Duodenal mucosa (tissue), 2 donors: ENCODE results near the gene MRPS21.

Experiments used
- H3K27ac ChIP-seq: one replicate; pipeline ENCODE4 v1.7.0; 2013; ENCODE audit warnings: low read depth, low read length
- H3K27me3 ChIP-seq, 2 donors: one replicate each; pipeline ENCODE4 v1.7.0; 2013; ENCODE audit warnings: low read length in 2 of 2, control low read depth in 1 of 2; ENCODE audit not compliant: insufficient read depth in 2 of 2, control insufficient read depth in 1 of 2
- H3K36me3 ChIP-seq, 2 donors: one replicate each; pipeline ENCODE4 v1.7.0; 2013; ENCODE audit warnings: low read length in 2 of 2, control low read depth in 1 of 2; ENCODE audit not compliant: insufficient read depth in 2 of 2, control insufficient read depth in 1 of 2
- H3K4me1 ChIP-seq, 2 donors: one replicate each; pipeline ENCODE4 v1.7.0; 2013; ENCODE audit warnings: low read length in 2 of 2, control low read depth in 1 of 2; ENCODE audit not compliant: insufficient read depth in 2 of 2, control insufficient read depth in 1 of 2
- H3K4me3 ChIP-seq, 2 donors: one replicate each; pipeline ENCODE4 v1.7.0; 2013; ENCODE audit warnings: low read length in 2 of 2, low read depth in 1 of 2
- H3K9ac ChIP-seq, 2 donors: one replicate each; pipeline ENCODE4 v1.7.0; 2013; ENCODE audit warnings: low read length in 2 of 2, low read depth in 1 of 2
- H3K9me3 ChIP-seq, 2 donors: one replicate each; pipeline ENCODE4 v1.7.0; 2013; ENCODE audit warnings: low read length in 2 of 2, control low read depth in 1 of 2; ENCODE audit not compliant: control insufficient read depth in 1 of 2

The MRPS21 gene

DNA sequence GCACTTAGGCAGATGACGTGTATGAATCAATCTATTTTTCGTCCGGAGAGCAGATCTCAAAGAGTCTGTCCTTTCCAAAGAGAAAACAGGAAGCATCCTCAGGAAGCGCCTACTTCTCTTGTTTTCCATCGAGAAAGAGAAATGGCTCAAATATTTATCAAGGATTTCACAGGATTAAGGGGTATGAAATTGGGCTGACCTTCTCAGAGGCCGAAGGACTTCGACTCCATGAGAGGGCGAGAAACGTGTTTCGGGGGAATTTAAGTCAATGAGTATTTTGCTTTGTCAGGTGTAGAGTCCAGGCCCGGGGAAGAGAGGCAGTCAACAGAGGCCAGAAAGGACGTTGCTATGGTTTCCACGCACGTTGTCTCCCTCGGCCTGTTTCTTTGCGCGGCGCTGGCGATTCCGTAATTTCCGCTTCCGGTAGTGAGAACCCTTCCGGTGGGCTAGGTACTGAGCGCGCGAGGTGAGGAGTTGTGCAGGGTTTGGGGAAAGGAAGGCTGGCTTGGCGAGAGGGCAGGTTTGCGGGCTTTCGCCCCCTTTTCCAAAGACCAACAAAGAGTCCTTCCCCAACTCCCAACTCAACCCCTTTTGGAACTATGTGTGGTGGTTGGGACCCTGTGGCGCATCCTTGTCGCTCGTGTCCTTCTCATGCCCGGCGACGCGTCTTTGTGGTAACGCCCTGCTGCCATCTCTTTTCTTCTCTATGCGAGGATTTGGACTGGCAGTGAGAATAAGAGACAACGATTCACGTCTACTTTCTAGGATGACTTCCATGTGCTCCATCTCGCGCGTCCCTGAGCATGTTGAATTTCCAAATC lies at the start of gene MRPS21:
Gene MRPS21, plus strand, starts transcription at position 429 of the 821 bp plus-strand sequence. CDS start 506 bp downstream, outside the sequence.
- Histone ChIP-seq H3K27ac (peak within 1 kb of the TSS; percentile 15), H3K4me1 (peaks cover 5 to 10% of the 10 kb centered on the region in 2 donors), H3K4me3 (peak within 1 kb of the TSS; percentile 93), H3K9ac (peak within 1 kb of the TSS; percentile 86 to 92), H3K9me3 (no peaks in the 10 kb centered on the region), H3K36me3 (peaks cover 0 to 16% of the 10 kb centered on the region in 2 donors), H3K27me3 (no peaks in the 10 kb centered on the region)

GRCh38 chr1:150249936-150250335 lies 43.7 kb upstream of the MRPS21 start:
- Histone ChIP-seq H3K4me1 (no peaks in the 10 kb centered on the region), H3K4me3 (no peak overlapping the region), H3K9ac (no peak overlapping the region), H3K36me3 (no peaks in the 10 kb centered on the region), H3K27ac (no peak overlapping the region), H3K27me3 (no peaks in the 10 kb centered on the region), H3K9me3 (no peaks in the 10 kb centered on the region)

GRCh38 chr1:150256198-150256553 lies 37.5 kb upstream of the MRPS21 start:
- Histone ChIP-seq H3K9ac (no peak overlapping the region), H3K4me3 (peak overlapping the region in 1 of 2 donors; percentile 68), H3K27me3 (peaks cover 7 to 15% of the 10 kb centered on the region in 2 donors), H3K27ac (no peak overlapping the region), H3K4me1 (peaks cover 17 to 22% of the 10 kb centered on the region in 2 donors), H3K9me3 (no peaks in the 10 kb centered on the region), H3K36me3 (no peaks in the 10 kb centered on the region)

- Histone ChIP-seq H3K4me1 (peaks cover 17 to 22% of the 10 kb centered on the region in 2 donors), H3K27me3 (peaks cover 7 to 15% of the 10 kb centered on the region in 2 donors), H3K36me3 (no peaks in the 10 kb centered on the region), H3K27ac (no peak overlapping the region), H3K9me3 (no peaks in the 10 kb centered on the region), H3K4me3 (peak overlapping the region in 1 of 2 donors; percentile 68), H3K9ac (no peak overlapping the region)
These were observed 36.9 kb upstream of the MRPS21 start for GRCh38 chr1:150256554-150257341.

DNA sequence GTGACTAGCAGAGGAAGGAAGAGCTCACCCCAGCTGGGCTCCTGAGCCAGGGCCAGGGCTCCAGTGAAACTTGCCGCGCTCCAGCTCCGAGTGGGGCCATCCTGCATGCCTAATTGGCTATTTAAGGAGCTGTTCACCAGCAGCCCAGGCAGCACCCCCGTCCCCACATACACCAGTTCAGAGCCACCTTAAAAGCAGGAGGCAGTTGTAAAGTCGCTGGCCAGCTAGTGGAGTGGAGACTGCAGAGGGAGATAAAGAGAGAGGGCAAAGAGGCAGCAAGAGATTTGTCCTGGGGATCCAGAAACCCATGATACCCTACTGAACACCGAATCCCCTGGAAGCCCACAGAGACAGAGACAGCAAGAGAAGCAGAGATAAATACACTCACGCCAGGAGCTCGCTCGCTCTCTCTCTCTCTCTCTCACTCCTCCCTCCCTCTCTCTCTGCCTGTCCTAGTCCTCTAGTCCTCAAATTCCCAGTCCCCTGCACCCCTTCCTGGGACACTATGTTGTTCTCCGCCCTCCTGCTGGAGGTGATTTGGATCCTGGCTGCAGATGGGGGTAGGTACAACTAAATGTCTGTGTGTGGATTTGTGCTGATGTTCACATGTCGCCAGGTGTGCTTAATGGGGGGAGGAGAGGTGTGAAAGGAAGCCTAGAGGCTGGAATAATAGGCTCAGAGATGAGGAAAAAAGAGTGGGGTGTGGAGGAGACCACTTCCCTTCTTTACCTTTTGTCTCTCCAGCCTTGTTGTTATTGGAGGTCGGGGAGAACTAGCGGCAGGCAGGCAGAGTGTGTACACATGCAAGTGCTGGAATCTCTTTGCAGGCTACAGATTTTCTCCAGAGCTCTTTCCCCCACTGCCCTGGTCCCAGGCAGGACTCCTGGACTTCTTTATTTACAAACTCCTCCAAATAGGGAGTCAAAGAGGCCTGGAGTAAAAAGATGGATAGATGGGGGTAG lies 35.8 kb upstream of the MRPS21 start, which contains the start of gene CA14:
Gene CA14, plus strand, starts transcription at position 151 of the 962 bp plus-strand sequence. Its CDS starts 355 bp downstream, at position 506.
- Histone ChIP-seq H3K27me3 (peaks cover 7 to 15% of the 10 kb centered on the region in 2 donors), H3K9me3 (no peaks in the 10 kb centered on the region), H3K4me1 (peaks cover 22 to 24% of the 10 kb centered on the region in 2 donors), H3K4me3 (no peak within 1 kb of the TSS), H3K27ac (no peak within 1 kb of the TSS), H3K36me3 (no peaks in the 10 kb centered on the region), H3K9ac (no peak within 1 kb of the TSS)

GRCh38 chr1:150259217-150259616 lies 34.4 kb upstream of the MRPS21 start:
- H3K27me3 ChIP-seq: peaks cover 7 to 15% of the 10 kb centered on the region in 2 donors
- H3K27ac ChIP-seq: no peak overlapping the region
- no peaks in the 10 kb centered on the region for H3K9me3 ChIP-seq
- H3K4me1 ChIP-seq: peaks cover 22 to 27% of the 10 kb centered on the region in 2 donors
- peak overlapping the region in 1 of 2 donors; percentile 57 for H3K4me3 ChIP-seq
- no peak overlapping the region for H3K9ac ChIP-seq
- H3K36me3 ChIP-seq: no peaks in the 10 kb centered on the region

DNA sequence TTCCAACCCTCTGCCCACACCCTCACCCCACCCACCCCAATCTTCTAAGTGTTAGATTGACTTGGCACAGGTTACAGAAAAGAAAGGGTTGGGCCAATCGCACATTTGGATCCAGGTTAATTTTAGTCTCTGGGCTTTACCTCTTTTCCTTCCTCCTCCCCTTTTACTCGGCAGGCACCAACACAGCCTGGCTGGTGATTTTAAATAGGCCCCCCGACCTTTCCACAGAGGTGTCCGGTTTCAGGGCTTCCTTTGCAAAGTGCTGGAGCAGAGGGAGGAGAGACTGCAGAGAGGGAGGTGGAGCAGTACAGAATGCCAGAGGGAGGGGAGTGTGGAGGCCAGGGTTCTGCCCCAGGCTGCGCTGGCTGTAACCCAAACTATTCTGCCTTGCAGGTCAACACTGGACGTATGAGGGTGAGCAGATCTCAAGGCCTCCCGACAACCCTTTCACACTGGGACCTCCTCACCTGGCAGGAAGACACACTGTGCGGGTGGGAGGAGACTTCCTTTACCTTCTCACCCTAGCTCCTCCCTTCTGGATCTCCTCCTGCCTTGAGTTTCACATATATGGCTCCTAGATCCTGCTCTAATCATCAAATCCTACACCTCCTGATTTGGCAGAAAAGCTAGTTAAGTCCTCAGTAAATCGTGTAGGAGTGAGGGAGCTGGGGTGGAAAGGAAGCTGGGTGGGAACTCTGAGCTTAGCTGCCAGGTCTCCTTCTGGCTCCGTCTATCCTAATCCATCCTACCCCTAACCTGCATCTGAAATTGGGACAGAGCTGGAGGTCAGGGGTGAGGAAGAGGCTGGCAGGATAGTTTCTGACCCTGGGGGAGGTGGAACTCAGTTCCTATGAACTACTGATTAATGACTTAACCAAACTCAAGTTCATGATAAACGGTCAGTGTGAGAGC lies 33.6 kb upstream of the MRPS21 start:
- Histone ChIP-seq H3K27ac (no peak overlapping the region), H3K9me3 (no peaks in the 10 kb centered on the region), H3K27me3 (peaks cover 7 to 15% of the 10 kb centered on the region in 2 donors), H3K9ac (no peak overlapping the region), H3K36me3 (peaks cover 0 to 5% of the 10 kb centered on the region in 2 donors), H3K4me3 (peak overlapping the region; percentile 49 to 57), H3K4me1 (peaks cover 22 to 27% of the 10 kb centered on the region in 2 donors)

- Histone ChIP-seq H3K4me3 (no peak overlapping the region), H3K9me3 (no peaks in the 10 kb centered on the region), H3K9ac (no peak overlapping the region), H3K27me3 (peaks cover 7 to 15% of the 10 kb centered on the region in 2 donors), H3K4me1 (peaks cover 17 to 19% of the 10 kb centered on the region in 2 donors), H3K36me3 (peaks cover 6 to 18% of the 10 kb centered on the region in 2 donors), H3K27ac (no peak overlapping the region)
These were observed 32.3 kb upstream of the MRPS21 start for GRCh38 chr1:150261367-150261766.
